Astrocyte (in vitro differentiated cells and primary cell): Measurements from ENCODE around the gene COG1. TPM values are rescaled to one million over a fixed set of nuclear protein-coding genes. Genes with fewer than 3 reads are reported as not detected.

Experiments
- DNase-seq: peaks from one replicate; pipeline ENCODE4 v3.0.0-alpha.2; 2010; ENCODE audit warnings: low read depth
- FAIRE-seq: peaks from 2 replicates; lab custom pipeline; 2011; peaks lifted over from hg19 to GRCh38; lab: Jason Lieb, UNC
- H2AFZ ChIP-seq: 2 replicates; pipeline ENCODE4 v1.6.0; 2012; ENCODE audit warnings: low read depth, low read length, inconsistent platforms
- H3K27ac ChIP-seq: 2 replicates; pipeline ENCODE4 v1.5.1; 2011; ENCODE audit warnings: low read depth, low read length, inconsistent platforms
- H3K27me3 ChIP-seq: 2 replicates; pipeline ENCODE4 v1.6.0; 2011; ENCODE audit warnings: low read length, inconsistent platforms; ENCODE audit not compliant: insufficient read depth
- H3K36me3 ChIP-seq: 2 replicates; pipeline ENCODE4 v1.5.1; 2011; ENCODE audit warnings: low read length, inconsistent platforms; ENCODE audit not compliant: insufficient read depth
- H3K4me1 ChIP-seq: 2 replicates; pipeline ENCODE4 v1.5.1; 2011; ENCODE audit warnings: low read length, inconsistent platforms; ENCODE audit not compliant: insufficient read depth
- H3K4me2 ChIP-seq: 2 replicates; pipeline ENCODE4 v1.6.0; 2012; ENCODE audit warnings: low read length, inconsistent platforms
- H3K4me3 ChIP-seq: 2 replicates; pipeline ENCODE4 v1.5.1; 2011; ENCODE audit warnings: low read depth, mild to moderate bottlenecking, low read length, inconsistent platforms; ENCODE audit not compliant: insufficient read depth
- H3K79me2 ChIP-seq: 2 replicates; pipeline ENCODE4 v1.6.0; 2012; ENCODE audit warnings: mild to moderate bottlenecking, low read length, inconsistent platforms; ENCODE audit not compliant: insufficient read depth
- H3K9ac ChIP-seq: 2 replicates; pipeline ENCODE4 v1.6.0; 2012; ENCODE audit warnings: mild to moderate bottlenecking, low read length, inconsistent platforms
- H3K9me3 ChIP-seq: 2 replicates; pipeline ENCODE4 v1.5.1; 2012; ENCODE audit warnings: low read depth, mild to moderate bottlenecking, low read length, inconsistent platforms; ENCODE audit not compliant: insufficient read depth
- H4K20me1 ChIP-seq: 2 replicates; pipeline ENCODE4 v1.6.0; 2012; ENCODE audit warnings: low read length, inconsistent platforms; ENCODE audit not compliant: insufficient read depth
- H3K27ac Mint-ChIP-seq: one replicate; pipeline ENCODE4 v1.8.0; 2021; ENCODE audit warnings: mild to moderate bottlenecking, mixed read lengths; ENCODE audit not compliant: unreplicated experiment
- H3K27me3 Mint-ChIP-seq: one replicate; pipeline ENCODE4 v1.8.0; 2021; ENCODE audit warnings: low read depth, mixed read lengths; ENCODE audit not compliant: unreplicated experiment
- H3K36me3 Mint-ChIP-seq: one replicate; pipeline ENCODE4 v1.8.0; 2021; ENCODE audit warnings: low read depth, mixed read lengths; ENCODE audit not compliant: unreplicated experiment
- H3K4me1 Mint-ChIP-seq: one replicate; pipeline ENCODE4 v1.8.0; 2021; ENCODE audit warnings: low read depth, mixed read lengths; ENCODE audit not compliant: unreplicated experiment
- H3K4me3 Mint-ChIP-seq: one replicate; pipeline ENCODE4 v1.8.0; 2021; ENCODE audit warnings: mild to moderate bottlenecking, moderate library complexity, mixed read lengths; ENCODE audit not compliant: unreplicated experiment
- H3K9me3 Mint-ChIP-seq: one replicate; pipeline ENCODE4 v1.8.0; 2021; ENCODE audit warnings: mild to moderate bottlenecking, mixed read lengths; ENCODE audit not compliant: unreplicated experiment
- CTCF ChIP-seq: IDR thresholded peaks from 2 replicates; pipeline ENCODE4 v1.5.1; 2011; ENCODE audit warnings: low read depth, mild to moderate bottlenecking, inconsistent platforms, low read length, moderate library complexity; ENCODE audit not compliant: insufficient read depth
- EZH2 ChIP-seq: IDR thresholded peaks from 2 replicates; pipeline ENCODE4 v1.6.1; 2012; ENCODE audit warnings: mild to moderate bottlenecking, low read length, inconsistent platforms; ENCODE audit not compliant: insufficient read depth
- total RNA-seq: library from RNA; stranded (reverse); gene quantifications from 2 replicates; pipeline ENCODE4 v1.2.1, GENCODE V29; 2021

Gene COG1
- total RNA-seq, 1 donor from 2014 or later = 34.4 TPM

GRCh38 chr17:73200476-73200875 is 7.6 kb downstream of the COG1 start:
- FAIRE-seq = no peak
- Histone ChIP-seq H3K9me3 (no peaks in the 10 kb centered on the region), H4K20me1 (peaks cover 82% of the 10 kb centered on the region), H3K79me2 (peaks cover 42% of the 10 kb centered on the region), H3K27me3 (no peaks in the 10 kb centered on the region), H3K36me3 (peaks cover 71% of the 10 kb centered on the region), H3K9ac (no peak overlapping the region), H3K27ac (no peak overlapping the region), H3K4me3 (no peak overlapping the region), H3K4me2 (no peak overlapping the region), H3K4me1 (no peaks in the 10 kb centered on the region), H2AFZ (no peak overlapping the region)
- no peak overlapping the region for H3K27ac Mint-ChIP-seq
- no peaks in the 10 kb centered on the region for H3K4me1 Mint-ChIP-seq
- no peak for DNase-seq
- H3K9me3 Mint-ChIP-seq = no peaks in the 10 kb centered on the region
- no peak overlapping the region for H3K4me3 Mint-ChIP-seq
- H3K36me3 Mint-ChIP-seq = peaks cover 53% of the 10 kb centered on the region
- TF ChIP-seq CTCF (no peak), EZH2 (no peak)
- H3K27me3 Mint-ChIP-seq = no peaks in the 10 kb centered on the region

- Histone ChIP-seq H3K27me3 (no peaks in the 10 kb centered on the region), H3K4me3 (no peak overlapping the region), H3K27ac (no peak overlapping the region), H3K4me2 (no peak overlapping the region), H4K20me1 (peaks cover 85% of the 10 kb centered on the region), H2AFZ (no peak overlapping the region), H3K79me2 (peaks cover 36% of the 10 kb centered on the region), H3K9ac (no peak overlapping the region), H3K4me1 (no peaks in the 10 kb centered on the region), H3K36me3 (peaks cover 81% of the 10 kb centered on the region), H3K9me3 (no peaks in the 10 kb centered on the region)
- no peaks in the 10 kb centered on the region for H3K4me1 Mint-ChIP-seq
- H3K4me3 Mint-ChIP-seq = peak overlapping the region; percentile 46
- TF ChIP-seq CTCF = no peak
- TF ChIP-seq EZH2 = no peak
- peaks cover 51% of the 10 kb centered on the region for H3K36me3 Mint-ChIP-seq
- H3K27ac Mint-ChIP-seq = no peak overlapping the region
- no peak for FAIRE-seq
- H3K9me3 Mint-ChIP-seq = no peaks in the 10 kb centered on the region
- DNase-seq = no peak
- H3K27me3 Mint-ChIP-seq = no peaks in the 10 kb centered on the region
These were observed 8.6 kb downstream of the COG1 start for GRCh38 chr17:73201215-73202069.
